Vagina (tissue), 2 donors: ENCODE measurements around the gene L2HGDH.

Source experiments
- CTCF ChIP-seq, 3 experiments: fragments of 450-650 bp in 2 of 3; fragments of 200-600 bp in 1 of 3; sonication (generic) in 1 of 3; IDR thresholded peaks; one replicate each; pipeline ENCODE4 v1.5.1; 2017 to 2019; ENCODE audit warnings: antibody characterized with exemption in 3 of 3, mild to moderate bottlenecking in 2 of 3, moderate library complexity in 2 of 3
- POLR2A ChIP-seq, 2 donors: fragments of 450-650 bp; IDR thresholded peaks; one replicate each; pipeline ENCODE4 v1.6.1; 2017; ENCODE audit warnings: antibody characterized with exemption in 2 of 2, mild to moderate bottlenecking in 2 of 2, moderate library complexity in 2 of 2

- TF ChIP-seq CTCF (IDR thresholded peaks at IDR 0.05) (no peak), POLR2A (IDR thresholded peaks at IDR 0.05) (no peak)
Measured at GRCh38 chr14:50212726-50213125, 99.3 kb downstream of the L2HGDH start.
